Measurements from ENCODE around the gene PROX2. TPM values are rescaled to one million over a fixed set of nuclear protein-coding genes. Genes with fewer than 3 reads are reported as not detected.
A peak's percentile ranks its signal among the peaks of the same experiment; 100 is the strongest.

The PROX2 gene
- total and polyA plus RNA-seq, 7 experiments from 2014 or later, result 0.05 to 0.54 (median 0.10) TPM; not detected in 3

DNA sequence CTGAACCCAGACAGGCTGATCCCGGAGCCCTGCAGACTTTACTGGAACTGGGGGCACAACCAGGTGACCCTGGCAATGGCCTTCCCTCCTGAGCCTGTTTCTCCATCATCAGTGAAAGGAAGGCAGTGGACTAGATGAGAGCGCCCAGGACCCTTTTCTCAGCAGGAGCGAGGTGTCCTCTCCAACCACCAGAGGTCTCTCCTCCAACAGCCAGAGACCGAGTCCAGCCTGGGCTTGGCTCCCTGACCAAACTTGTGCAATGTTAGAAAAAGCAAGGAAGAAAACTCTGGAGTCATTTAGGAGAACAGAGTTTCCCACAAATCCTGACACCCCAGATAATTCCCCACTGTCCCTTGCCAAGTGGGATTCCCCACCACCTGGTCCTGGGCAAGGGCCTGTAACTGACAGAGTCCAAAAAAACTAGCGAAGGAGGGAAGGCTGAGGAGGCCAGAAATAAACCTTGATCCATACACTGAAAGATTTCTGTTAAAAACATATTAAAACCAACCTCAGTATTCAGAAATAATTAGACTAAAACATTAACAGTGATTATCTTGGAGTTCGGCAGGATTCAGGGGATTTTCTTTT is 38.1 kb upstream of the PROX2 start:
- Histone ChIP-seq H3K27me3 (ENCODE audit: control insufficient read depth in 2 of 2, insufficient read depth in 2 of 2, low read length in 2 of 2) (no peaks in the 10 kb centered on the region), H3K36me3 (ENCODE audit: control insufficient read depth in 2 of 3, insufficient read depth in 3 of 3, low read length in 3 of 3) (no peaks in the 10 kb centered on the region), H3K4me3 (ENCODE audit: low read length) (no peak overlapping the region), H3K27ac (ENCODE audit: low read depth, low read length) (no peak overlapping the region), H3K9me3 (ENCODE audit: control insufficient read depth in 2 of 3, low read length in 3 of 3) (no peaks in the 10 kb centered on the region), H3K4me1 (ENCODE audit: control insufficient read depth in 2 of 2, insufficient read depth in 2 of 2, low read length in 2 of 2) (no peaks in the 10 kb centered on the region)
- no peak overlapping the region for H3K4me3 Mint-ChIP-seq
- intact Hi-C loops (cut with micrococcal nuclease), result loop anchor here (1.0 kb wide), 2 partner anchors 174 to 389 kb away; no protein-coding TSS in a partner anchor
- ChIA-PET POLR2A (no interaction called here), CTCF (interaction anchor here (1.6 to 1.9 kb wide), 2 partner anchors 9 to 54 kb away, joined by 4 to 5 read pairs; no protein-coding TSS in a partner anchor)
- H3K36me3 Mint-ChIP-seq, result peaks cover 0 to 3% (median 0%) of the 10 kb centered on the region in 5 donors
- DNase-seq (no peak), ATAC-seq (no peak)
- H3K9me3 Mint-ChIP-seq, result no peaks in the 10 kb centered on the region
- no peak overlapping the region for H3K27ac Mint-ChIP-seq
- H3K4me1 Mint-ChIP-seq, result peaks cover 0 to 3% (median 0%) of the 10 kb centered on the region in 7 donors
- H3K27me3 Mint-ChIP-seq, result no peaks in the 10 kb centered on the region

GRCh38 chr14:74913393-74913910 is 37.5 kb upstream of the PROX2 start:
- intact Hi-C loops (cut with micrococcal nuclease), result no loop called here
- H3K4me3 ChIP-seq (ENCODE audit: low read length), result no peak overlapping the region
- no peak for ATAC-seq
- ChIA-PET POLR2A (no interaction called here), CTCF (no interaction called here)
- H3K27ac Mint-ChIP-seq, result peak overlapping the region in 1 of 9 donors; percentile 14
- H3K27ac ChIP-seq (ENCODE audit: low read depth, low read length), result no peak overlapping the region
- H3K9me3 Mint-ChIP-seq, result no peaks in the 10 kb centered on the region
- no peaks in the 10 kb centered on the region for H3K4me1 ChIP-seq (ENCODE audit: control insufficient read depth in 2 of 2, insufficient read depth in 2 of 2, low read length in 2 of 2)
- no peaks in the 10 kb centered on the region for H3K9me3 ChIP-seq (ENCODE audit: control insufficient read depth in 2 of 3, low read length in 3 of 3)
- peaks cover 0 to 3% (median 0%) of the 10 kb centered on the region in 5 donors for H3K36me3 Mint-ChIP-seq
- no peaks in the 10 kb centered on the region for H3K36me3 ChIP-seq (ENCODE audit: control insufficient read depth in 2 of 3, insufficient read depth in 3 of 3, low read length in 3 of 3)
- H3K4me3 Mint-ChIP-seq, result no peak overlapping the region
- DNase-seq, result no peak
- no peaks in the 10 kb centered on the region for H3K27me3 ChIP-seq (ENCODE audit: control insufficient read depth in 2 of 2, insufficient read depth in 2 of 2, low read length in 2 of 2)
- H3K4me1 Mint-ChIP-seq, result peaks cover 0 to 3% (median 0%) of the 10 kb centered on the region in 7 donors
- no peaks in the 10 kb centered on the region for H3K27me3 Mint-ChIP-seq

DNA sequence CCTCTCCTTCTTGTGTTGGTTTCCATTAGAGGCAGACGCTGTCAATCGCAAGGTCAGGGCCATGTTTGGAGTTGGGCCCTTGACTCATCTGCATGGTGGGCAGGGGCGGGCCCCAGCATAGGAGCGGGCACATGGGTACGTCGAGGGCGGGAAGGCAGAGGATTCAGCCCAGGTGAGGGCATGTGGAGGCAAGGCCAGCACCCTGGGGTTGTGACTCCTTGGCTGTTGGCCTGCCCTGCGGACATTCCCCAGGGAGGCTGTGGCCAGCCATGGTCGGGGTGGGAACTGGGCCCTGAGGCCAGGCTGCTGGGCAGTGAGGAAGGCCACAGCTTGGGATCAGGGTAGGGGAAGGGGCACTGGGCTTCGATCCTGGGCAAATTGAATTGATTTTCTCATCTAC is 36.9 kb upstream of the PROX2 start:
- DNase-seq (no peak), ATAC-seq (no peak)
- POLR2A ChIA-PET, result no interaction called here
- no peak overlapping the region for H3K27ac ChIP-seq (ENCODE audit: low read depth, low read length)
- no peaks in the 10 kb centered on the region for H3K9me3 ChIP-seq (ENCODE audit: control insufficient read depth in 2 of 3, low read length in 3 of 3)
- no peaks in the 10 kb centered on the region for H3K27me3 ChIP-seq (ENCODE audit: control insufficient read depth in 2 of 2, insufficient read depth in 2 of 2, low read length in 2 of 2)
- Mint-ChIP-seq H3K36me3 (peaks cover 0 to 3% (median 0%) of the 10 kb centered on the region in 5 donors), H3K9me3 (no peaks in the 10 kb centered on the region), H3K4me3 (no peak overlapping the region), H3K4me1 (peaks cover 0 to 3% (median 0%) of the 10 kb centered on the region in 7 donors), H3K27me3 (no peaks in the 10 kb centered on the region), H3K27ac (no peak overlapping the region)
- no peaks in the 10 kb centered on the region for H3K4me1 ChIP-seq (ENCODE audit: control insufficient read depth in 2 of 2, insufficient read depth in 2 of 2, low read length in 2 of 2)
- CTCF ChIA-PET, result no interaction called here
- intact Hi-C loops (cut with micrococcal nuclease), result no loop called here
- no peaks in the 10 kb centered on the region for H3K36me3 ChIP-seq (ENCODE audit: control insufficient read depth in 2 of 3, insufficient read depth in 3 of 3, low read length in 3 of 3)
- H3K4me3 ChIP-seq (ENCODE audit: low read length), result no peak overlapping the region

GRCh38 chr14:74912111-74912510 is 36.2 kb upstream of the PROX2 start:
- Histone ChIP-seq H3K4me3 (ENCODE audit: low read length) (no peak overlapping the region), H3K27me3 (ENCODE audit: control insufficient read depth in 2 of 2, insufficient read depth in 2 of 2, low read length in 2 of 2) (no peaks in the 10 kb centered on the region), H3K9me3 (ENCODE audit: control insufficient read depth in 2 of 3, low read length in 3 of 3) (no peaks in the 10 kb centered on the region), H3K27ac (ENCODE audit: low read depth, low read length) (no peak overlapping the region), H3K4me1 (ENCODE audit: control insufficient read depth in 2 of 2, insufficient read depth in 2 of 2, low read length in 2 of 2) (no peaks in the 10 kb centered on the region), H3K36me3 (ENCODE audit: control insufficient read depth in 2 of 3, insufficient read depth in 3 of 3, low read length in 3 of 3) (no peaks in the 10 kb centered on the region)
- intact Hi-C loops (cut with micrococcal nuclease), result no loop called here
- H3K27ac Mint-ChIP-seq, result peak overlapping the region in 2 of 9 donors; percentile 22 to 41
- ChIA-PET CTCF (interaction anchor here (0.6 kb wide), 1 partner anchor 34 kb away, joined by 3 read pairs; no protein-coding TSS in a partner anchor), POLR2A (no interaction called here)
- H3K9me3 Mint-ChIP-seq, result no peaks in the 10 kb centered on the region
- no peak for DNase-seq
- H3K36me3 Mint-ChIP-seq, result peaks cover 0 to 3% (median 0%) of the 10 kb centered on the region in 5 donors
- H3K27me3 Mint-ChIP-seq, result no peaks in the 10 kb centered on the region
- no peak for ATAC-seq
- peaks cover 0 to 7% (median 3%) of the 10 kb centered on the region in 7 donors for H3K4me1 Mint-ChIP-seq
- H3K4me3 Mint-ChIP-seq, result no peak overlapping the region

DNA sequence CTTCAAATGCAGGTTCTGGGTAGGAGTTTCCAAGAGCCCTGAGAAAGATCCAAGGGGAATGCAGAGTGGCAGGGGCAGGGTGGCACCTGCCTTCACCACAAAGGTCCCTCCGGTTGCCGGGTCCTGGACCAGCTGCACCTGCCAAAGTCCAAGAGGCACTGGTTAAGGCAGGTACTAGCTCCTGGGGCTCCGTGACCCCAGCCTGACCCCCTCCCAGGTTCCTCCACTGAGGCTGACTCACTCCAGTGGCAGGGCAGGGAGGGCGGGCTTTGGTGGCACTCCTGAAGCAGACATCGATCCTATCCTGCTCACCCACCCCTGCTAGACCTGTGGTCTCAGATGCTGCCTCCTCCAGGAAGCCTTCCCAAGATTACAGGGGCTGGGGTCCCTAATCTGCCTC is 35.8 kb upstream of the PROX2 start:
- no peak overlapping the region for H3K27ac ChIP-seq (ENCODE audit: low read depth, low read length)
- Mint-ChIP-seq H3K4me3 (no peak overlapping the region), H3K27ac (peak overlapping the region in 1 of 9 donors; percentile 22), H3K9me3 (no peaks in the 10 kb centered on the region), H3K27me3 (no peaks in the 10 kb centered on the region), H3K36me3 (peaks cover 0 to 3% (median 0%) of the 10 kb centered on the region in 5 donors), H3K4me1 (peaks cover 0 to 9% (median 3%) of the 10 kb centered on the region in 7 donors)
- POLR2A ChIA-PET, result no interaction called here
- CTCF ChIA-PET, result interaction anchor here (0.6 kb wide), 1 partner anchor 33 kb away, joined by 3 read pairs; no protein-coding TSS in a partner anchor
- H3K4me1 ChIP-seq (ENCODE audit: control insufficient read depth in 2 of 2, insufficient read depth in 2 of 2, low read length in 2 of 2), result no peaks in the 10 kb centered on the region
- DNase-seq (no peak), ATAC-seq (no peak)
- H3K27me3 ChIP-seq (ENCODE audit: control insufficient read depth in 2 of 2, insufficient read depth in 2 of 2, low read length in 2 of 2), result no peaks in the 10 kb centered on the region
- H3K4me3 ChIP-seq (ENCODE audit: low read length), result no peak overlapping the region
- H3K9me3 ChIP-seq (ENCODE audit: control insufficient read depth in 2 of 3, low read length in 3 of 3), result no peaks in the 10 kb centered on the region
- intact Hi-C loops (cut with micrococcal nuclease), result no loop called here
- H3K36me3 ChIP-seq (ENCODE audit: control insufficient read depth in 2 of 3, insufficient read depth in 3 of 3, low read length in 3 of 3), result no peaks in the 10 kb centered on the region

DNA sequence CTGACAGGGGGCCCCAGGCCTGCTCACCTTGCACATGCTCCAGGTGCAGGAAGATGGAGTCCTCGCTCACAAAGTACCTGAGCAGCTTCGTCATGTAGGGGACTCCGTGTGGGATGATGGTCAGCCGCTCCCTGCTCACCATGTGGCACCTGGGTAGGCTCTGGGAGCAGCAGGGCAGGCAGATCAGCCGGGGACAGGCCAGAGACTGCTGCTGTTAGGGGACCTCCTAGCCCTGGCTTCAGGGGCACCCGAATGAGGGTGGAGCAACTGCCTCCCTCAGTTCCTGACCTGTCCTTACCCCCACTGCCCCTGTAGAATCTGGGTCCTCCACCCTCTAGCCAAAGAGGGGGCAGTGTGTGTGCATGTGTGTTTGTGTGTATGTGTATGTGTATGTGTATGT is 35.3 kb upstream of the PROX2 start:
- ATAC-seq, result no peak
- H3K27me3 ChIP-seq (ENCODE audit: control insufficient read depth in 2 of 2, insufficient read depth in 2 of 2, low read length in 2 of 2), result no peaks in the 10 kb centered on the region
- H3K27ac ChIP-seq (ENCODE audit: low read depth, low read length), result no peak overlapping the region
- H3K4me3 ChIP-seq (ENCODE audit: low read length), result no peak overlapping the region
- Mint-ChIP-seq H3K4me3 (no peak overlapping the region), H3K27ac (no peak overlapping the region), H3K27me3 (no peaks in the 10 kb centered on the region), H3K4me1 (peaks cover 0 to 9% (median 3%) of the 10 kb centered on the region in 7 donors), H3K9me3 (no peaks in the 10 kb centered on the region), H3K36me3 (peaks cover 0 to 3% (median 0%) of the 10 kb centered on the region in 5 donors)
- no peaks in the 10 kb centered on the region for H3K36me3 ChIP-seq (ENCODE audit: control insufficient read depth in 2 of 3, insufficient read depth in 3 of 3, low read length in 3 of 3)
- H3K4me1 ChIP-seq (ENCODE audit: control insufficient read depth in 2 of 2, insufficient read depth in 2 of 2, low read length in 2 of 2), result no peaks in the 10 kb centered on the region
- ChIA-PET POLR2A (no interaction called here), CTCF (no interaction called here)
- DNase-seq, result no peak
- no peaks in the 10 kb centered on the region for H3K9me3 ChIP-seq (ENCODE audit: control insufficient read depth in 2 of 3, low read length in 3 of 3)
- intact Hi-C loops (cut with micrococcal nuclease), result no loop called here

- Histone ChIP-seq H3K27me3 (ENCODE audit: control insufficient read depth in 2 of 2, insufficient read depth in 2 of 2, low read length in 2 of 2) (no peaks in the 10 kb centered on the region), H3K27ac (ENCODE audit: low read depth, low read length) (no peak overlapping the region), H3K4me3 (ENCODE audit: low read length) (no peak overlapping the region), H3K4me1 (ENCODE audit: control insufficient read depth in 2 of 2, insufficient read depth in 2 of 2, low read length in 2 of 2) (peaks cover 0 to 4% of the 10 kb centered on the region in 2 donors), H3K36me3 (ENCODE audit: control insufficient read depth in 2 of 3, insufficient read depth in 3 of 3, low read length in 3 of 3) (no peaks in the 10 kb centered on the region), H3K9me3 (ENCODE audit: control insufficient read depth in 2 of 3, low read length in 3 of 3) (no peaks in the 10 kb centered on the region)
- H3K4me3 Mint-ChIP-seq, result no peak overlapping the region
- ATAC-seq (no peak), DNase-seq (no peak)
- no peaks in the 10 kb centered on the region for H3K9me3 Mint-ChIP-seq
- H3K4me1 Mint-ChIP-seq, result peaks cover 0 to 13% (median 4%) of the 10 kb centered on the region in 7 donors
- no peaks in the 10 kb centered on the region for H3K36me3 Mint-ChIP-seq
- H3K27me3 Mint-ChIP-seq, result no peaks in the 10 kb centered on the region
- ChIA-PET CTCF (interaction anchor here (11.8 kb wide), 1 partner anchor 51 kb away, joined by 317 read pairs; no protein-coding TSS in a partner anchor), POLR2A (no interaction called here)
- intact Hi-C loops (cut with micrococcal nuclease), result no loop called here
- H3K27ac Mint-ChIP-seq, result no peak overlapping the region
Measured at GRCh38 chr14:74910556-74910955, 34.6 kb upstream of the PROX2 start.
